Measurements from ENCODE around the gene DIAPH3. TPM values are rescaled to one million over a fixed set of nuclear protein-coding genes. Genes with fewer than 3 reads are reported as not detected.

DIAPH3 gene
- total RNA-seq, 1 experiment from 2014 or later = 62.3 TPM

GRCh38 chr13:60009300-60010253, 154.2 kb downstream of the DIAPH3 start:
- POLR2A ChIA-PET (ENCODE audit: low non-redundant PET) = interaction anchor here (0.8 kb wide), 1 partner anchor 239 kb away, joined by 5 read pairs; no protein-coding TSS in a partner anchor
- Histone ChIP-seq H3K4me1 (ENCODE audit: insufficient read depth, low read length, poor library complexity, severe bottlenecking) (peaks cover 42% of the 10 kb centered on the region), H3K9me3 (ENCODE audit: low read depth, low read length, poor library complexity, severe bottlenecking) (no peaks in the 10 kb centered on the region), H3K27ac (ENCODE audit: low read depth, low read length, poor library complexity, severe bottlenecking) (no peak overlapping the region), H3K27me3 (replicated peaks; ENCODE audit: insufficient read depth, low read depth, low read length, poor library complexity) (no peaks in the 10 kb centered on the region), H3K36me3 (ENCODE audit: insufficient read depth, low read length, poor library complexity, severe bottlenecking) (peaks cover 8% of the 10 kb centered on the region), H3K4me3 (ENCODE audit: low read depth, low read length, poor library complexity, severe bottlenecking) (no peak overlapping the region)
- no TSS peak for BruUV-seq (replicated peaks)
- no peak for TF ChIP-seq CTCF (conservative IDR thresholded peaks at IDR 0.05; ENCODE audit: low read depth, low read length)
- intact Hi-C loops (cut with micrococcal nuclease; ENCODE audit: unreplicated experiment) = no loop called here
- CTCF ChIA-PET = no interaction called here
- DNase-seq (ENCODE audit: low spot score) = no peak

- Histone ChIP-seq H3K27me3 (replicated peaks; ENCODE audit: insufficient read depth, low read depth, low read length, poor library complexity) (no peaks in the 10 kb centered on the region), H3K27ac (ENCODE audit: low read depth, low read length, poor library complexity, severe bottlenecking) (no peak overlapping the region), H3K36me3 (ENCODE audit: insufficient read depth, low read length, poor library complexity, severe bottlenecking) (peaks cover 12% of the 10 kb centered on the region), H3K4me1 (ENCODE audit: insufficient read depth, low read length, poor library complexity, severe bottlenecking) (no peaks in the 10 kb centered on the region), H3K9me3 (ENCODE audit: low read depth, low read length, poor library complexity, severe bottlenecking) (no peaks in the 10 kb centered on the region), H3K4me3 (ENCODE audit: low read depth, low read length, poor library complexity, severe bottlenecking) (no peak overlapping the region)
- intact Hi-C loops (cut with micrococcal nuclease; ENCODE audit: unreplicated experiment) = no loop called here
- no peak for TF ChIP-seq CTCF (conservative IDR thresholded peaks at IDR 0.05; ENCODE audit: low read depth, low read length)
- TF ChIP-seq EZH2 (IDR thresholded peaks at IDR 0.05; ENCODE audit: borderline replicate concordance, low read depth, low read length, poor library complexity, severe bottlenecking) = no peak
- ChIA-PET CTCF (no interaction called here), POLR2A (ENCODE audit: low non-redundant PET) (no interaction called here)
- DNase-seq (ENCODE audit: low spot score) = no peak
- no TSS peak for BruUV-seq (replicated peaks)
These were observed 161.8 kb downstream of the DIAPH3 start for GRCh38 chr13:60001889-60002288.

GRCh38 chr13:60000976-60001375, 162.8 kb downstream of the DIAPH3 start:
- peaks cover 12% of the 10 kb centered on the region for H3K36me3 ChIP-seq (ENCODE audit: insufficient read depth, low read length, poor library complexity, severe bottlenecking)
- POLR2A ChIA-PET (ENCODE audit: low non-redundant PET) = no interaction called here
- no peaks in the 10 kb centered on the region for H3K4me1 ChIP-seq (ENCODE audit: insufficient read depth, low read length, poor library complexity, severe bottlenecking)
- no TSS peak for BruUV-seq (replicated peaks)
- no peak overlapping the region for H3K27ac ChIP-seq (ENCODE audit: low read depth, low read length, poor library complexity, severe bottlenecking)
- H3K4me3 ChIP-seq (ENCODE audit: low read depth, low read length, poor library complexity, severe bottlenecking) = no peak overlapping the region
- CTCF ChIA-PET = no interaction called here
- no peaks in the 10 kb centered on the region for H3K9me3 ChIP-seq (ENCODE audit: low read depth, low read length, poor library complexity, severe bottlenecking)
- no peaks in the 10 kb centered on the region for H3K27me3 ChIP-seq (replicated peaks; ENCODE audit: insufficient read depth, low read depth, low read length, poor library complexity)
- intact Hi-C loops (cut with micrococcal nuclease; ENCODE audit: unreplicated experiment) = no loop called here
- TF ChIP-seq EZH2 (IDR thresholded peaks at IDR 0.05; ENCODE audit: borderline replicate concordance, low read depth, low read length, poor library complexity, severe bottlenecking) = no peak
- no peak for TF ChIP-seq CTCF (conservative IDR thresholded peaks at IDR 0.05; ENCODE audit: low read depth, low read length)
- no peak for DNase-seq (ENCODE audit: low spot score)

Measured in A673 (cell line).